HepG2 (cell line): Measurements from ENCODE around the gene SHISA5. TPM values are rescaled to one million over a fixed set of nuclear protein-coding genes. Genes with fewer than 3 reads are reported as not detected.
A peak's percentile ranks its signal among the peaks of the same experiment; 100 is the strongest.

Experiments
- GPN1 ChIP-seq: sonication (generic); formaldehyde crosslinking; IDR thresholded peaks from 2 replicates; pipeline ENCODE4 v1.5.1; 2020; ENCODE audit warnings: missing genetic modification reagents, borderline replicate concordance
- HOXA7 ChIP-seq: sonication (generic); formaldehyde crosslinking; IDR thresholded peaks from 2 replicates; pipeline ENCODE4 v1.8.1; 2022; ENCODE audit warnings: mild to moderate bottlenecking, missing genetic modification reagents, moderate library complexity
- KMT2A ChIP-seq: sonication (generic); formaldehyde crosslinking; IDR thresholded peaks from 2 replicates; pipeline ENCODE4 v1.4.0; 2020; ENCODE audit warnings: missing genetic modification reagents
- MED1 ChIP-seq: sonication (generic); formaldehyde crosslinking; IDR thresholded peaks from 2 replicates; pipeline ENCODE4 v1.4.0; 2020; ENCODE audit warnings: missing genetic modification reagents
- MIER3 ChIP-seq: IDR thresholded peaks from 2 replicates; pipeline ENCODE4 v1.6.1; 2016; ENCODE audit warnings: missing compliant biosample characterization, borderline replicate concordance
- NFYC ChIP-seq: IDR thresholded peaks from 2 replicates; pipeline ENCODE4 v1.6.1; 2016; ENCODE audit warnings: missing genetic modification reagents, missing compliant biosample characterization
- NPAS2 ChIP-seq: sonication (generic); formaldehyde crosslinking; IDR thresholded peaks from 2 replicates; pipeline ENCODE4 v1.8.0; 2022; ENCODE audit warnings: mild to moderate bottlenecking, missing genetic modification reagents, borderline replicate concordance
- RAD51 ChIP-seq: fragments of 450-650 bp; IDR thresholded peaks from 2 replicates; pipeline ENCODE4 v1.6.1; 2016; ENCODE audit warnings: borderline replicate concordance
- SMARCE1 ChIP-seq: fragments of 450-650 bp; IDR thresholded peaks from 2 replicates; pipeline ENCODE4 v1.6.1; 2017; ENCODE audit warnings: borderline replicate concordance
- SSRP1 ChIP-seq: IDR thresholded peaks from 2 replicates; pipeline ENCODE4 v1.6.1; 2016; ENCODE audit warnings: control low read depth
- STAT6 ChIP-seq: sonication (generic); formaldehyde crosslinking; IDR thresholded peaks from 2 replicates; pipeline ENCODE4 v1.4.0; 2020; ENCODE audit warnings: missing genetic modification reagents, mild to moderate bottlenecking, borderline replicate concordance
- ZBTB21 ChIP-seq: sonication (generic); formaldehyde crosslinking; IDR thresholded peaks from 2 replicates; pipeline ENCODE4 v1.4.0; 2020; ENCODE audit warnings: missing genetic modification reagents
- ZFP37 ChIP-seq: sonication (generic); formaldehyde crosslinking; IDR thresholded peaks from 2 replicates; pipeline ENCODE4 v1.4.0; 2020; ENCODE audit warnings: missing genetic modification reagents, borderline replicate concordance
- ZMYM3 ChIP-seq: sonication (generic); formaldehyde crosslinking; IDR thresholded peaks from 2 replicates; pipeline ENCODE4 v1.5.1; 2020; ENCODE audit warnings: mild to moderate bottlenecking, missing genetic modification reagents
- ZNF275 ChIP-seq: sonication (generic); formaldehyde crosslinking; IDR thresholded peaks from 2 replicates; pipeline ENCODE4 v1.8.0; 2022; ENCODE audit warnings: missing genetic modification reagents, mild to moderate bottlenecking, inconsistent platforms, borderline replicate concordance
- ZNF276 ChIP-seq: sonication (generic); formaldehyde crosslinking; IDR thresholded peaks from 2 replicates; pipeline ENCODE4 v1.4.0; 2020; ENCODE audit warnings: mild to moderate bottlenecking, low read depth, missing genetic modification reagents
- ZNF296 ChIP-seq: sonication (generic); formaldehyde crosslinking; conservative IDR thresholded peaks from 2 replicates; pipeline ENCODE4 v1.5.0; 2020; ENCODE audit warnings: mild to moderate bottlenecking, missing genetic modification reagents
- ZNF451 ChIP-seq: sonication (generic); formaldehyde crosslinking; IDR thresholded peaks from 2 replicates; pipeline ENCODE4 v1.5.0; 2020; ENCODE audit warnings: mild to moderate bottlenecking, missing genetic modification reagents
- ZNF557 ChIP-seq: sonication (generic); formaldehyde crosslinking; IDR thresholded peaks from 2 replicates; pipeline ENCODE4 v1.4.0; 2020; ENCODE audit warnings: missing genetic modification reagents
- ZNF580 ChIP-seq: IDR thresholded peaks from 2 replicates; pipeline ENCODE4 v1.6.1; 2016; ENCODE audit warnings: low read depth, borderline replicate concordance
- ZNF704 ChIP-seq: sonication (generic); formaldehyde crosslinking; IDR thresholded peaks from 2 replicates; pipeline ENCODE4 v1.8.1; 2023; ENCODE audit warnings: mild to moderate bottlenecking, inconsistent platforms, moderate library complexity, missing genetic modification reagents, borderline replicate concordance
- ZNF788 ChIP-seq: sonication (generic); formaldehyde crosslinking; IDR thresholded peaks from 2 replicates; pipeline ENCODE4 v1.5.0; 2020; ENCODE audit warnings: mild to moderate bottlenecking, missing genetic modification reagents, borderline replicate concordance
- ZNF816 ChIP-seq: sonication (generic); formaldehyde crosslinking; IDR thresholded peaks from 2 replicates; pipeline ENCODE4 v1.8.0; 2022; ENCODE audit warnings: missing genetic modification reagents, mild to moderate bottlenecking, borderline replicate concordance
- polyA plus RNA-seq, 8 experiments: library from polyadenylated mRNA; depleted of rRNA in 3 of 8; stranded (reverse) in 7 of 8; unstranded in 1 of 8; fragments of >200 nt; fragmentation: Illumina TruSeq in 4 of 8; extraction: Trizol in 4 of 8; gene quantifications; 2 replicates each; pipeline versions ENCODE4 v1.2.1 to v1.2.3, GENCODE V29; 2011 to 2016; ENCODE audit warnings: low read depth in 4 of 8, missing spikeins in 1 of 8, mixed read lengths in 1 of 8; ENCODE audit not compliant: insufficient read depth in 1 of 8
- total RNA-seq, 5 experiments: library from RNA; depleted of rRNA; stranded (reverse); fragments of >200 nt; fragmentation: Illumina TruSeq; extraction: Trizol; gene quantifications; 2 replicates each; pipeline ENCODE4 v1.2.3, GENCODE V29; 2016; ENCODE audit warnings: low read depth in 1 of 5

Gene SHISA5
- total and polyA plus RNA-seq, 2 of the 13 experiments (the other 11 are each of a cell fraction or from before 2014, with no cell fraction given), result 75.8 to 91.4 TPM

GRCh38 chr3:48429960-48430707 is 73.8 kb downstream of the SHISA5 start, which contains the start of gene PLXNB1 (continued):
- no peak for TF ChIP-seq ZNF704 (CRISPR knock-in tag)
- no peak for TF ChIP-seq NPAS2 (CRISPR knock-in tag)
- no peak; the same call in 1 of the 2 replicates for TF ChIP-seq ZNF816 (CRISPR knock-in tag)
- no peak for TF ChIP-seq ZNF296 (CRISPR knock-in tag)
- peak; percentile 91; the same call in 1 of the 2 replicates for TF ChIP-seq ZNF275 (CRISPR knock-in tag)
- no peak for TF ChIP-seq GPN1 (CRISPR knock-in tag)
- TF ChIP-seq MED1 (CRISPR knock-in tag), result peak; percentile 95
- no peak for TF ChIP-seq HOXA7 (CRISPR knock-in tag)
- peak; percentile 92; the same call in 1 of the 2 replicates for TF ChIP-seq MIER3 (CRISPR knock-in tag)
- no peak for TF ChIP-seq ZBTB21 (CRISPR knock-in tag)
- TF ChIP-seq RAD51, result no peak
- TF ChIP-seq ZNF580 (CRISPR knock-in tag), result 0 out of 2 replicates have a peak, but pooled peaks have one; percentile 22
- TF ChIP-seq ZNF557, result 0 out of 2 replicates have a peak, but pooled peaks have one; percentile 67
- TF ChIP-seq STAT6 (CRISPR knock-in tag), result no peak
- TF ChIP-seq SSRP1 (CRISPR knock-in tag), result no peak
- peak; percentile 72; the same call in 1 of the 2 replicates for TF ChIP-seq KMT2A (CRISPR knock-in tag)
- TF ChIP-seq ZNF788 (CRISPR knock-in tag), result peak; percentile 97
- TF ChIP-seq ZMYM3, result peak; percentile 82
- TF ChIP-seq SMARCE1, result no peak
- TF ChIP-seq ZNF451, result peak; percentile 79; the same call in 1 of the 2 replicates
- no peak; the same call in 1 of the 2 replicates for TF ChIP-seq NFYC
- peak; percentile 77; the same call in 1 of the 2 replicates for TF ChIP-seq ZFP37 (CRISPR knock-in tag)
- peak; percentile 86 for TF ChIP-seq ZNF276
